ENCODE data around the gene CALN1.
"Not testable (repeated sequence)": the region's sequence is repeated elsewhere in the genome, so short reads cannot be mapped to it uniquely, and the experiment has no call there.

DNA sequence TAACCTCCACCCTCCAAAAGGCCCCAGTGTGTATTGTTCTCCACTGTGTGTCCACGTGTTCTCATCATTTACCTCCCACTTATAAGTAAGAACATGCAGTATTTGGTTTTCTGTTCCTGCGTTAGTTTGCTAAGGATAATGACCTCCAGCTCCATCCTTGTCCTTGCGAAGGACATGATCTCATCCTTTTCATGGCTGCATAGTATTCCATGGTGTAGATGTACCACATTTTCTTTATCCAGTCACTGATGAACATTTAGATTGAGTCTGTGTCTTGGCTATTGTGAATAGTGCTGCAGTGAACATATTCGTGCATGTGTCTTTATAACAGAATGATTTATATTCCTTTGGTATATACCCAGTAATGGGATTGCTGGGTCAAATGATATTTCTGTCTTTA lies 497.9 kb downstream of the CALN1 start:
- TF ChIP-seq, protein P1, sequence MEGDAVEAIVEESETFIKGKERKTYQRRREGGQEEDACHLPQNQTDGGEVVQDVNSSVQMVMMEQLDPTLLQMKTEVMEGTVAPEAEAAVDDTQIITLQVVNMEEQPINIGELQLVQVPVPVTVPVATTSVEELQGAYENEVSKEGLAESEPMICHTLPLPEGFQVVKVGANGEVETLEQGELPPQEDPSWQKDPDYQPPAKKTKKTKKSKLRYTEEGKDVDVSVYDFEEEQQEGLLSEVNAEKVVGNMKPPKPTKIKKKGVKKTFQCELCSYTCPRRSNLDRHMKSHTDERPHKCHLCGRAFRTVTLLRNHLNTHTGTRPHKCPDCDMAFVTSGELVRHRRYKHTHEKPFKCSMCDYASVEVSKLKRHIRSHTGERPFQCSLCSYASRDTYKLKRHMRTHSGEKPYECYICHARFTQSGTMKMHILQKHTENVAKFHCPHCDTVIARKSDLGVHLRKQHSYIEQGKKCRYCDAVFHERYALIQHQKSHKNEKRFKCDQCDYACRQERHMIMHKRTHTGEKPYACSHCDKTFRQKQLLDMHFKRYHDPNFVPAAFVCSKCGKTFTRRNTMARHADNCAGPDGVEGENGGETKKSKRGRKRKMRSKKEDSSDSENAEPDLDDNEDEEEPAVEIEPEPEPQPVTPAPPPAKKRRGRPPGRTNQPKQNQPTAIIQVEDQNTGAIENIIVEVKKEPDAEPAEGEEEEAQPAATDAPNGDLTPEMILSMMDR (IDR thresholded peaks at IDR 0.05; ENCODE audit: low read depth, low read length, missing input control) = not testable (repeated sequence)
- not testable (repeated sequence) for TF ChIP-seq REST (IDR thresholded peaks at IDR 0.05); JUND (IDR thresholded peaks at IDR 0.05); RXRA (IDR thresholded peaks at IDR 0.05); YY1 (IDR thresholded peaks at IDR 0.05); GABPA (IDR thresholded peaks at IDR 0.05 in 1 of 2, conservative IDR thresholded peaks at IDR 0.05 in 1 of 2); RAD21 (IDR thresholded peaks at IDR 0.05); TAF1 (conservative IDR thresholded peaks at IDR 0.05); MAX (IDR thresholded peaks at IDR 0.05); SP1 (IDR thresholded peaks at IDR 0.05); HNF4A (conservative IDR thresholded peaks at IDR 0.05); EGR1 (IDR thresholded peaks at IDR 0.05; ENCODE audit: low read depth in 2 of 2); ATF3 (IDR thresholded peaks at IDR 0.05)

Data from liver (tissue), 3 donors.